Kidney glomerular epithelial cell (primary cell): ENCODE data around the gene CATSPERD.
A peak's percentile ranks its signal among the peaks of the same experiment; 100 is the strongest.

Source experiments
- DNase-seq: peaks from one replicate; lab custom pipeline; 2025; lab: John Stamatoyannopoulos, UW

CATSPERD gene

DNA sequence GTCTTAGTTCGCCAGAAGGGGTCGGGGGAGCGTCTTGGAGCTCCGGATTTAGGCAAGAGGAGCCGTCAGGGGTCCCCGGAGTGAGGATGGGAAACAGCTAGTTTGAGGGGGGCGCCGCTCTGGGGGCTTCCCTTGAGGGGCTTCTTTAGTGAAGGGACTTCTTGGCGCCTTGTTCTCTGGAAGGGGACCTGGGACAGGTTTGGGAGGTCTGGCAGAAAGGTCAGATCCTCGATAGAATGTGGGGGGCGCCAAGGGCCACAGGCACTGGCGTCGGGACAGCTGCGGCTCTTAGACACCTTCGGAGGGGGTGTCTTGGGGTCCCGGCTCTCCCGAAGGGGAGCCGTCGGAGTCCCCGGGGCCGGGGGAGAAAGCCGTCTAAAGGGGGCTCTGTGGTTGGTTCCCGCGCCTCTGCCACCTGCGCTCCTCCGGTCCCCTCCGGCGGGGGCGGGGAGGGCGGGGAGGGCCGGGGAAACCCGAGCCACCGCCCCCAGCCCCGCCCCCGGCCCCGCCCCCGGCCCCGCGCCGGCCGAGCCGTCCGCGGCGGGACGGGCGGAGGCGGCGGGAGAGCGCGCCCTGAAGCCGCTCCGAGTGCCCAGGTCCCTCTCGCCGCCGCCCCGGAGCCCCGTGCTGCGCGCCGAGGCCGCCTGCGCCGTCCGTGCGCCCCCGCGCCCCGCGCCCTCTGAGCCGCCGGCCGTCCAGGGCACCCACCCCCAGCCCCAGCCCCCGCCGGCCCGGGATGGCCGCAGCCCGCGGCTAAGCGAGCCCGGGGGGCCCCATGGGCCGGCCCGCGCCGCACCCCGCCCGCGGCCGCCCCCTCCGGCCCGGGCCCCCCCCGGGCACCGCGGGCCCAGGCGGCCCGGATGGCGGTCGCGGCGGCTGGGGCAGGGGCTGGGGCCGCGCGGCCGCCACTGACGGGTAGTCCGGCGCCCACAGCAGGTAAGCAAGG is 84.4 kb downstream of the CATSPERD start, which contains the start of gene NRTN:
Gene NRTN, plus strand, starts transcription at position 552 of the 946 bp plus-strand sequence. CDS start 19,099 bp downstream, outside the sequence.
- no peak for DNase-seq

DNA sequence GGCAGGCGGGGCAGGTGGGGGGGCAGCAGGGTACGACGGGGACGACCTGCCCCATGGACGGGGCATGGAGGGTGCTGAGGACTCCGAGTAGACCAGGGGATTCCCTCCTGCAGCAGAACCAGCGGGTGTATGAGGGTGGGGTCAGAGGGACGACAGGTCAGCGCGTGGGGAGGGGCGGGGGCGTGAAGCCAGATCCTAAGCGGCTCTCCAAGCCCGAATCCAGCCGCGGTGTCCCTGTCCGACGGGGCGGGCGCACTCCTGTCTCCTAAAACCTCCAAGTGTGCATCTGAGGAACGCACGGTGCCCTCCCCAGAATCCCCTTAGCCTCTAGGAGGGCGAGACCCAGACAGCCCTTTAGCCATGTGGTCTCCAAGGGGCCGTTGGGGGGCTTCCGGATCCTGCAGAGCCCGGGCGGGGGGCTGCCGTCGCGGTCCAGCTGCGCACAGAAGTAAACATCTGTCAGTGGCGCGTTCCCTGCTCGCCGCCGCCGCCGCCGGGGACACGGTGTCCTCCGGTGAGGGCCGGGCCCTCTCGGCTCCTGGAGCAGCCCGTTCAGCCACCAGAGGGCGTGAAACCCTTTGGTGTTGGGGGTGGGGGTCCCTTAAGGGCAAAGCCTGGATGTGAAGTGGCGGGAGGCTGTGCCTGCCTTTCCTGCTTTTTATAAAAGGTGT is 85.2 kb downstream of the CATSPERD start:
- DNase-seq = no peak

DNA sequence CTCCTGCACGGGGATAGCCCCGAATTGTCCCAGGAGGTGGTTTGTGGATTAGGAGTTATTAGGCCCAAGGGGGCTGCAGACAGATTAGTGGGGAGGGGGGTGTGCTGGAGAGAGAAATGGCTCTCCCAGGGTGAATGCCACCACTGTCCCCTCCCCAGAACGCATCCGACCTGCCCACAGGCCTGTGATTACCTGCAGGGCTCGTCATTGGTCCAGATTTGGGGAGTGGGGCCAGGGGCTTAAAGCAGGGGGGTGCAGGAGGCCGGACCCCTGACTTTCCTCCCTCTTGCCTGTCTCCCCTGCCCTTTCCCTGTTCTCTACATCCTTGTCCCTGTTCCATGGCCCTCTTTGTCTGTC is 85.7 kb downstream of the CATSPERD start:
- DNase-seq = no peak

DNA sequence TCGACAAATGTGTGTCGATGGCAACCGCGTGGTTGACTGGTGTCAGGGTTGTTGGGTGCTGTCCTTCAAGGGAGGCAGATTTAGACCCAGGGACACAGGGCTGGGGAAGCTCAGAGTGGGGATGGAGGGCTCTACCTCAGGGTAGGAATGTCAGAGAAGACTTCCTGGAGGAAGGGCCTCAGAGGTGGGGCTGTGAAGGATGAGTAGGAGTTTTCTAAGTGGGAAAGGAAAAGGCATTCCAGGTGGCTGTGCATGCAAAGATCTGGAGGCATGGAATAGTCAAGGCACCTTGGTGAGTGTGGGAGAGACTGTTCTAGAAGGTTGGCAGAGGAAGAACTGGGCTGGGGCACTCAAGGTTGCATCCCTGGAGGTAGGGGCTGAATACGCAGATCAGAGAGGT is 86.5 kb downstream of the CATSPERD start:
- DNase-seq = no peak

DNA sequence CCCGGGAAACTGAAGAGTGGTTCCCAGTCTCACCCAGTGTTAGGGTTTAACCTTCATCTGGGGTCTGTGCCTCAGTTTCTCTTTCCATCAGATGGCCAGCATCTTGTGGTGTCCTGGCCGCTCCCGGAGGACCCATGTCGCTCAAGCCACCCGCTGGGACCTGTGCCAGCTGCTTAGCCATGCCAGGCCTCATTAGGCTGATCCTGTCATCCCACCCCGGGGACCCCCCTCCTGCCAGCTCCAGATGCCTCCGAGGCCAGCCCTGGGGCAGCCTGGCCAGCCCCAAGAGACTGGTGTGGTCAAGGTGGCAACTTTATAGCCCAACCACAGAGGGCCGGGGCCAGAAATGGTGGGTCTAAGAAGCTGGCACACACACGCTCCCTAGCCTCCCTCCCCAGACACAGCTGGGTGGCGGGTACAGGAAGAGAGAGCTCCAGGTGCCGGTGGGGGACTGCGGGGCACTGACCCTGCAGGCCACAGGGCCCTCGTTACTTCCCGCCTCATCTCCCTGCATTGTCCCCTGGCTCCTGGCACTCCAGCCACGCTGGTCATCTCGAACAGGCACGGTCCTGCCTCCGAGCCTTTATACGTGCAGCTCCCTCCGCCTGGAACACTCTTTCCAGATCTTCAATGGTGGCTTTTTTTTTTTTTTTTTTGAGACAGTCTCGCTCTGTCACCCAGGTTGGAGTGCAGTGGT is 87.8 kb downstream of the CATSPERD start:
- DNase-seq = no peak

DNA sequence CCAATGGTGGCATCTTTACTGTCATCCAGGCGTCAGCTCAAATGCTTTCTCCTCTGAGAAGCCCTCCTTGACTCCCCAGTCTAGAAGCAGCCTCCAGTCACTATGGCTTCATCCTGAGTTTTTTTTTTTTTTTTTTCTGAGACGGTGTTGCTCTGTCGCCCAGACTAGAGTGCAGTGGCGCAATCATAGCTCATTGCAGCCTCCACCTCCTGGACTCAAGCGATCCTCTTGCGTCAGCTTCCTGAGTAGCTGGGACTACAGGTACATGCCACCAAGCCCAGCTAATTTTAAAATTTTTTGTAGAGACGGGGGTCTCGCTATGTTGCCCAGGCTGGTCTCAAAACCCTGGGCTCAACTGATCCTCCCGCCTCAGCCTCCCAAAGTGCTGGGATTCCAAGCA is 88.6 kb downstream of the CATSPERD start:
- DNase-seq = no peak

DNA sequence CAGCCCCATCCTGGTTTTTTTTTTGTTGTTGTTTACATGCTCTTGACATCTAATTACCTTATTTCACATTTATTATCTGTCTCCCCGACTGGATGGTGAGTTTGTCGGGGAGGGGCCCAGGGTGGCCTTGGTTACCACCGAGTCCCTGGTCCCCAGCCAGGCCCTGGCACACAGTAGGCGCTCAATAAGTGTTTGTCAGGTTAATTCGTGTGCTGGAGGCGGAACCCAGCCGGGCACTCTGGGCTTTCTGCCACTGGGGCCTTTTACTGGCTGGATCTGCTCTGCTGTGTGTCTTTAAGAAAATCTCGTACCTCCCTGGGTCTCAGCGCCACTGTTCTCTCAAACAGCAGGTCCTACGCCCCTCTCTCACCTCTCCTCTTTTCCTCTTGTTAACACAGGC is 89.0 kb downstream of the CATSPERD start:
- DNase-seq = no peak

DNA sequence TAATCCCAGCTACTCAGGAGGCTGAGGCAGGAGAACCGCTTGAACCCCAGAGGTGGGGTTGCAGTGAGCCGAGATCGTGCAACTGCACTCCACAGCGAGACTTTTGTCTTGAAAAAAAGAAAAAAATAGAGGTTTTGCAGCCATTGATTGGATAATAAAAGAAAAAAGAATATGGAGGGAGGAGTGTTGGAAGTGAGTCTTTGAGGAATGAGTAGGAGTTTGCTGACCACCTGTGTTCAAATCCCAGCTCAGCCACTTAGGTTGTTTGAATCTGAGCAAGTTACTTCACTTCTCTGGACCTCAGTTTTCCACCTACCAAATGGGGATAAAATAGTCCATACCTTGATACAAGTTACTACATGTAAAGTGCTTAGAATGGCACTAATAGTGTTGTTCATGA is 90.7 kb downstream of the CATSPERD start:
- DNase-seq = no peak

DNA sequence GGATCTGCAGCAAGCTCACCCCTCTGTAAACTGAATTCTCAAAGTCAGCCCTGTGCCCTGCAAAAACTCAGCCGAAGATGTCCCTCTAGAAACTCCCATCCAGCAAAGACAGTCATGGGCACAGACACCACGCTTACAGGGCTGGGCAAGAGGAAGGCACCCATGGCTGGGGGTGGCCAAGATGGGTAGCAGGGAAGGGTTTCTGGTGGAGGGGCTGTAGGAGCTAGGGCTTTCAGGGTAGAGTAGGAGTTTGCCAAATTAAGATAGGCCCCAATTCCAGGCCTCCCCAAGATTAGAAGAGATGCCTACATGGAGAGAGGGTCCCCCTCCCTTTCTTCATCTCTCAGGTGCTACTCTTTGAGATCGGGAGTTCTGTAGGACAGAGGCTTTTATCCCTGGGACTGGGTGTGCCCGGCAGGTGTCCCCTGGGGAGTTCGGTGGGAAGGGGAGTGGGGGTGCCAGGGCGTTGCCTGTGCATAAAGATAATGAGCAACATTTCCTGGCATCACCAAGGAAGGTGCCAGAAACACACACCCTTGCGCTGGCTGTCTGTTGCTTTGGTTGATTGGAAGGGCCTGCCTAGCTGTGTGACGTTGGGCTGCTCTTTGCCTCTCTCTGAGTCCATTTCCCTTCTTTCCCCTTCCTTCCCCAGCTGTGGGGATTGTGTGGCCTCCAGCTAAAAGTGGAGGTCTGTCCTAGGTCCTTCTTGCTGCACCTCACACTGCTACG is 93.8 kb downstream of the CATSPERD start:
- no peak for DNase-seq

DNA sequence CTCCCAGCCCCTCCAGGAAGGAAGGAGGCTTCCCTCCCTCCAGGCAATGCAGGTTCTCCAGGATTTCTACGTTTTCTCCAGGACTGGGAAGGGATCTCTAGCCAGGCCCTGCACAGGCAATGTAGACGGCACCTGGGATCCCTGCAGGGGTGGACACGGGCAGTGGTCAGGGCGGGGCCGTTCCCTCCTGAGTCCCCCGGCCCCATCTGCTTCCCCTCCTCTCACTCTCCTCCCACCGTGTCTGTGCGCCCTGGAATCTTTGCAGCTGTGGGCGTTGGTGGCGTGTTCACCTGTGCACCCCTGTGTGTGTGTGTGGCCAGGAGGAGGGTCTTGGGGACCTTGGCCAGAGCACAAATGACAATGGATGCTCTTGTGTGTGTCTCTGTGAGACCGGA is 94.4 kb downstream of the CATSPERD start:
- no peak for DNase-seq

DNA sequence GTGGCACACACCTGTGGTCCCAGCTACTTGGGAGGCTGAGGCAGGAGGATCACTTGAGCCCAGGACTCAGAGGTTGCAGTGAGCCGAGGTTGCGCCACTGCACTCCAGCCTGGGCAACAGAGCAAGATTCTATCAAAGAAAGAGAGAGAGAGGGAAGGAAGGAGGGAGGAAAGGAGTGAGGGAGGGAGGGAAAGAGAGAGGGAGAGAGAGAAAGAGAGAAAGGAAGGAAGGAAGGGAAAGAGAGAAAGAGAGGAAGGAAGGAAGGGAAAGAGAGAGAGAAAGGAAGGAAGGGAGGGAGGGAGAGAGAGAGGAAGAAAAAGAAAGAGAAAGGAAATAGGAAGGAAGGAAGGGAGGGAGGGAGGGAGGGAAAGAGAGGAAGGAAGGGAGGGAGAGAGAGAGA is 96.8 kb downstream of the CATSPERD start:
- DNase-seq = no peak

DNA sequence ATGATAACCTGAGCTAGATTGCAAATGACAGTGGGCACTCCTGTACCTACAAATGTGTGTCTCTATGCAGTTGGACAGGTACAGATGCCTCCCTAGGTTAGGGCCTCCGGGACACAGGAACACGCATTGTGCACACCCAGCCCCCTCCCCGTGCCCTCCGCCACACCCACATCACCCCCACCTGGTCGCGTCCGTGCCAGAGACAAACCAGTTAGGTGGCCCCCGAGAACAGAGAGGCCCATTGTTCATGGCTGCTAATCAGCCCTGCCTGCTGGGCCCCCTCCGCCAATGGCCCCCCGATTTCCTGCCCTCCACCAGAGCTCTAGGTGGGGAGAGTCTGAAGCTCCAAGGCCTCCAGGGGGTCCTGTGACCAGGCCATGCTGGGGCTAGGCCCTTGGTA is 98.2 kb downstream of the CATSPERD start:
- DNase-seq = no peak

DNA sequence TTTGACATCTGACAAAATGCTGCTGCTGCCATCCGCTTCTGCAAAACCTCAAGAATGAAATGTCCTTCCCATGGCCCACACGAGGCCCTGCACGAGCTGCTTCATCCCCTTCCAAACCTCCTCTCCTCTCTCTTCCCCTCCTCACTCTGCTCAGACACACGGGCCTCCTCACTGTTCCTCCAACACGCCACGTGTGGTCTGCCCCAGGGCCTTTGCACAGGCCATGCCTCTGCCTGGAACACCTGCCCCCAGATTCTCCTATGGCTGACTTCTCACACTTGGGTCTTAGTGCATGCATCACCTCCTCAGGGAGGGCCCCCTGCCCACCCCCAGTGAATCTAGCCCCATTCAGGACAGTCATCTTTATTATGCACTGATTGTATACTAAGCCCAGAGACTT is 100.3 kb downstream of the CATSPERD start:
- DNase-seq = no peak

DNA sequence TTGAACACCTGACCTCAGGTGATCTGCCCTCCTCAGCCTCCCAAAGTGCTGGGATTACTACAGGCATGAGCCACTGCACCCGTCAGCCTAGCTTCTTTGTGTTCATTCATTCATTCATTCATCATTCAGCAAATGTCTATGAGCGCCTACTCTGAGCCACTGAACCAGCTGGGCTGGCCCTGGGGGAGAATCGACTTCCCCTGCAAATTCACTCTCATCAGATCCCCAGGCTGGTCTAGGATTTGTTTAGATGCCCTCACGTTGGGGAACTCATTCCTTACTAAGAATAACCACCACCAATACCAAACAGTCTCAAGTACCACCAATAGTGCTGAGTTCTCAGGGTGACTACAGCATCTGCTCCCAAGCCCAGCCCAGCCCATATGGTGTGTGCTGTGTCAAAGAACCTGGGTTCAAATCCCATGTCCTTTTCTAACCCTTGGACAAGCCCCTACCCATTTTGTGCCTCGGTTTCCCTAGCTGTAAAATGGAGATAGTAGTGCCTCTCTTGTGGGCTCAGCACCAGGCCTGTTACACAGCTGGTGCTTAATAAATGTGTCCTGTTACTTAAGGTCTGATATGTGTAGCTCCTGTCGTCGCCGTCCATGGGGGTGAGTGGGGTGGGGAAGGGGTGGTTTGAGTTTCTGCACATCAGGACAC is 101.2 kb downstream of the CATSPERD start:
- DNase-seq = no peak

DNA sequence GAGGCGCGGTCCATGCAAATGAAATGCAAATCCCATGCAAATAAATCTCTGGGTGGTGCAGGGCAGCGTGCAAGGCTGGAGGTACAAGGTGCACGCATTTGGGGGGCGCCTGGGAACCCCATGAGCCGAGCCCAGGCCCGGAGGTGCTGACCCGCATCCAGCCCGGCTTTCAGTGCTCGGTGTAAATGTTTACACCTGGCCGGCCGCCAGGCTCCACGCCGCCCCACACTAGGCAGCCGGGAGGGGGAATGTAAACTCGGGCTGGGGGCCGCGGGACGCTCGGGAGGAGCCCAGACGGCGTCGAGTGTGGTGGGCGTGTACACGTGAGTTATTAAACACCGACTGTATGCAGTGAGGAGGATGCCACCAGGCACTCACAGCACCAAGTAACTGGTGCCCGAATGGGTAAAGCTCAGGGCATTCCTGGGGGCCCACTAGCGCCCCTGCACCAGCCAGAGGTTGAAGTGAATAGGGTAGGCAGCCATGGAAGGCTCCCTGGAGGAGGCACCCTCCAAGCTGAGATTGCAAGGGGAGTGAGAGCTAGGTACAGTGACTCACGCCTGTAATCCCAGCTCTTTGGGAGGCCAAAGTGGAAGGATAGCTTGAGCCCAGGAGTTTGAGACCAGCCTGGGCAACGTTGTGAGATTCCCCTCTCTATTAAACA is 101.9 kb downstream of the CATSPERD start:
- no peak for DNase-seq

DNA sequence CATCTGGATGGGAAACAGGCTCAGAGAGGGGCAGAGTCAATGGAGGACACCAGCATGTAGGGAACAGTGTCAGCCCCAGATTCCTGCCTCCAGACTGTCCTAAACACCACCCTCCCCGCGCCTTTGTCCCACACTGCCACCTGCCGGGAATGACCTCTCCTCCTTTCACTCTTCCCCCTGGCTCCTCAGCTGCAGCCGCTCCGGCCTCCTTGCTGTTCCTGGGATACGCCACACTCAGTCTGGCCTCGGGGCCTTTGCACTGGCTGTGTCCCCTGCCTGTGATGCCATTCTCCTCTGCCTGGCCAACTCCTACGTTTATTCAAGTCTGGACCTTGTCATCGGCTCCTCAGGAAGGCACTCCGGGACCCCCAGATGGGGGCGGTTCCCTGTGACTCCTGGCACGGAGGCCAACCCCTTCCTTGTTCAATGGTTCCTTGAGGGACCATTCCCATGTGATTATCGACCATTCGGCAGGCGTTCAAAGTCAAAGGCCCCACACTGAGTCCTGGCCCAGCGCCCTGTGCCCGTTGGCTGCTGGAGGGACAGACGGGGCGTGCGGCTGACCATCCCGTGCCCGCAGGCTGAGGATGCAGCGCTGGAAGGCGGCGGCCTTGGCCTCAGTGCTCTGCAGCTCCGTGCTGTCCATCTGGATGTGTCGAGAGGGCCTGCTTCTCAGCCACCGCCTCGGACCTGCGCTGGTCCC is 103.3 kb downstream of the CATSPERD start:
- DNase-seq = no peak

DNA sequence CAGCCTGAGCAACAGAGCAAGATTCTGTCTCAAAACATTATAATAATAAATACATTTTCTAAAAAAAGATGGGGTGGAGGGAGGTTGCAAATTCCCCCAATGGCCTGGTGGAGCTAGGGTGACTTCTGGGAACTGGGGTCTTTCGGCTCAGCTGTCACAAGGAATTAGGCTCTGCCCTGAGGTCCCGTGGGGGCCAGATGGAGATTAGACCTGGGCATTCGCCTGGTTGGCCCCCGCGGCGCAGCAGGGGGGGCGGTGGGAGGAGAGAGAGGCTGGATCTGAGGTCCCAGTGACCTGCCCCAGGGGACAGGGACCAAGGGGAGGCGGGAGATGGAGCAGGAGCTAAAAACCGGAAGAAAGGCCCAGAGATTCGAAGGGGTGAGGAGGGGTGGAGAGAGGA is 104.3 kb downstream of the CATSPERD start:
- DNase-seq = no peak

DNA sequence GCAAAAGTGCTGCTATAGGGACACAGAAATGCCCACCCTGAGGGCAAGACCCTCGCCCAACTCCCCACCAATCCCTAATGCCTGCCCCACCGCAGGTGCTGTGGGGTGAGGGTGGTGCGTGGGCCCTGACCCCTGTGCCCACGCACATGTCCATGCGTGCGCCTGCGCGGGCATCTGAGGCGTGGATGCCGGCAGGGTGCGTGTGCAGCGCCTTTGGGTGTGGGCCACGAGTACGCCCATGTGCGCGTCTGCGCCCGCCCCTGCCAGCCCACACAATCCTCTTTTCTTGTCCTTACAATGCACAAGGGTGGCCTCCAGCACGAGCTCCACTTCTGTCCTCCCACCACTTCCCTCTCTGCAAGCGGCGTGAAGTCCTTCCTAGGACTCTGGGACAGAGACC is 104.7 kb downstream of the CATSPERD start:
- no peak for DNase-seq

DNA sequence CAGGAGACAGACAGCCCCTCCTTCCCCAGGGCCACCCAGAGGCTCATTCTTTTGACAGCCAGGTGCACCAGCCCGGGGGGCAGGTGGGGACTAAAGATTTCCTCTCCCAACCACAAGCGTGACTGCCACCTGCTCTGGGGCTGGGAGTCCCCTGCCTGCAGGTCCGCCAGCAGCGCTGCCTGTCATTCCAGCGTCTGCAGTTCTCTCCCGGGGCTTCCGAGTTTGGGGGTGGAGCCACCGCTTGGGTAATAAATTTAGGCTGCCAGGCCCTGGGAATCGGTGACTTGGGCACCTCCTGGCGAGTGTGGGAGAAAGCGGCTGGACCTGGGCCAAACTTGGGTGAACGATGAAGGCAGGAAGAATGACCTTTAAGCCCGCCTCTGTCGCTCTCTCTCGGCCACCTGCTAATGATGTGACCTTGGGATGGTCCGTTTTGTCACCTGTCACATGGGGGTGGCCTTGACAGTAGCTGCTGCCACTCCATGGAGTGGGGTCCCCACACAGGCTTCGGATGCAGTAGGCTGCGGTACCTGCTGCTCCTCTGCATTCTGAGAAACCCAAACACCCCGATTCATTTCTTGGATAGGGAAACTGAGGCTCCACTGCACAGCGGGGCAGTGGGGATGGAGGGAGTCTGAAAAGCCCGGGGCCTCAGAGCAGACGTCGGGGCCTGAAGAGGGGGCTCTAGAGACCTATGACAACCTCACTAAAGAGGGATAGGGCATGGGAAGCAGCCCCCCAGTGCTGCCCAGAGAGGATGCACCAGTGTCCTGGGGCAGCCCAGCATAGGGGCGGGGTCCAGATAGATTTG is 106.3 kb downstream of the CATSPERD start:
- DNase-seq = peak; percentile 49
